ENCODE results near the gene UMODL1. TPM values are rescaled to one million over a fixed set of nuclear protein-coding genes. Genes with fewer than 3 reads are reported as not detected.

UMODL1 gene
- polyA plus RNA-seq, 1 donor: 0.67 TPM

- Histone ChIP-seq H3K27me3 (ENCODE audit: control insufficient read depth, insufficient read depth, low read length) (no peaks in the 10 kb centered on the region), H3K9me3 (ENCODE audit: control insufficient read depth, low read depth, low read length) (no peaks in the 10 kb centered on the region), H3K4me3 (ENCODE audit: low read length) (no peak overlapping the region), H3K27ac (ENCODE audit: low read length) (no peak overlapping the region), H3K4me1 (ENCODE audit: control insufficient read depth, insufficient read depth, low read length) (no peaks in the 10 kb centered on the region), H3K36me3 (ENCODE audit: control insufficient read depth, insufficient read depth, low read length) (no peaks in the 10 kb centered on the region)
- WGBS (ENCODE audit: insufficient coverage, low lambda C conversion rate): no CpG with 5 or more reads among the region's 14 CpGs
- no peak for DNase-seq
These were observed 64.4 kb downstream of the UMODL1 start for GRCh38 chr21:42135386-42136052.

- no peaks in the 10 kb centered on the region for H3K9me3 ChIP-seq (ENCODE audit: control insufficient read depth, low read depth, low read length)
- H3K4me3 ChIP-seq (ENCODE audit: low read length): no peak overlapping the region
- no peak overlapping the region for H3K27ac ChIP-seq (ENCODE audit: low read length)
- no peaks in the 10 kb centered on the region for H3K27me3 ChIP-seq (ENCODE audit: control insufficient read depth, insufficient read depth, low read length)
- H3K36me3 ChIP-seq (ENCODE audit: control insufficient read depth, insufficient read depth, low read length): no peaks in the 10 kb centered on the region
- no CpG with 5 or more reads among the region's 22 CpGs for WGBS (ENCODE audit: insufficient coverage, low lambda C conversion rate)
- no peak for DNase-seq
- H3K4me1 ChIP-seq (ENCODE audit: control insufficient read depth, insufficient read depth, low read length): no peaks in the 10 kb centered on the region
These were observed 66.2 kb downstream of the UMODL1 start for GRCh38 chr21:42137191-42137904.

DNA sequence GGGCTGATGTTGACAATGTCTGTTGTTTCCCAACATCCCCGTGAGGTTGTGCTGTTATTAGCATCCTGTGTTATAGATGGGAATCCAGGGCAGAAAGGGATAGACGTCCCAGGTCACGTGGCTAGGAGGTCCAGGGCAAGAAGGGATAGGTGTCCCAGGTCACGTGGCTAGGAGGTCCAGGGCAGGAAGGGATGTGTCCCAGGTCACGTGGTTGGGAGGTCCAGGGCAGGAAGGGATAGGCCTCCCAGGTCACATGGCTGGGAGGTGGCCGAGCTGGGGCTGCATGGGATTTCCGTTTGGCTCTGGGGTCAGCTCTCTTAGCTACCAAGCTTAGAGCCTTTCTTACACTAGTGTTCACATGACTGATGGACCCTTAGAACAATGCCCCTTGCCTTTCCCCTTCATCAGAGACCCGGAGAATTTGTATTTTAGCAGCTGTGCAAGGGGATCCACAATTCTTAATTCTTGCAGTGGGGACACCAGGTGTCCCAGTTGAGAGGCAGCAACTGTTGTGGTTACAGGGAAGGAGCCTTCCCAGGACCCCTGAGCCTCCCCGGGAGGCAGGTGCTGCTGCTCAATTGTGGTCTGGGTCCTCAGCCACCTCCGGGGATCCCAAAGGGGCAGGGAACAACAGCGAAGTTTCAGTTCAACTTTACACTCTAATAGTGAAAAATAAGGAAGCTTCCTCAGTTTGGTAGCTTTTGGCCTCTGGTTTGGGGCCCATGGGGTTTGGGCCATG lies 69.2 kb downstream of the UMODL1 start:
- Histone ChIP-seq H3K9me3 (ENCODE audit: control insufficient read depth, low read depth, low read length) (no peaks in the 10 kb centered on the region), H3K4me3 (ENCODE audit: low read length) (no peak overlapping the region), H3K36me3 (ENCODE audit: control insufficient read depth, insufficient read depth, low read length) (no peaks in the 10 kb centered on the region), H3K27ac (ENCODE audit: low read length) (no peak overlapping the region), H3K27me3 (ENCODE audit: control insufficient read depth, insufficient read depth, low read length) (no peaks in the 10 kb centered on the region), H3K4me1 (ENCODE audit: control insufficient read depth, insufficient read depth, low read length) (peaks cover 3% of the 10 kb centered on the region)
- DNase-seq: no peak
- WGBS (ENCODE audit: insufficient coverage, low lambda C conversion rate): no CpG with 5 or more reads among the region's 11 CpGs

DNA sequence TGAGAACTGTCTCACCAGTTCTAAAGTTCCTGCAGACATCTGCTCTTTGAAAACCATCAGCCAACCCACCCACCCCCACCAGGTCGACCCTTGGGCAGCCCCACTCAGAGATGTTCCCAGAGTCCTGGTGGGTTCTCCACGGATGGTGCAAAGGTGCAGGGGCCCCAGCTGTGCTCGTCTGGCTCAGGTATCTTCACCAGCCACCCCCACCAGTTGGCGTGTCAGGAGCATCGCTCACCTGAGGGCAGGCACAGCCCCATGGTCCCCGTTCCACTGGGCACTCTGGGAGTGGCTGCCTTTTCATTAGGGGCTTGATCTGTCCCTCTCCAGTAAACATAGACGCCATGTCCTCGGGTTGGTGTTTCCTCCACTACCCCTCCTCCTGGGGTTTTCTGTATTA lies 70.5 kb downstream of the UMODL1 start:
- Histone ChIP-seq H3K27ac (ENCODE audit: low read length) (no peak overlapping the region), H3K4me3 (ENCODE audit: low read length) (no peak overlapping the region), H3K4me1 (ENCODE audit: control insufficient read depth, insufficient read depth, low read length) (peaks cover 3% of the 10 kb centered on the region), H3K27me3 (ENCODE audit: control insufficient read depth, insufficient read depth, low read length) (no peaks in the 10 kb centered on the region), H3K36me3 (ENCODE audit: control insufficient read depth, insufficient read depth, low read length) (no peaks in the 10 kb centered on the region), H3K9me3 (ENCODE audit: control insufficient read depth, low read depth, low read length) (no peaks in the 10 kb centered on the region)
- WGBS (ENCODE audit: insufficient coverage, low lambda C conversion rate): no CpG with 5 or more reads among the region's 8 CpGs
- DNase-seq: no peak

DNA sequence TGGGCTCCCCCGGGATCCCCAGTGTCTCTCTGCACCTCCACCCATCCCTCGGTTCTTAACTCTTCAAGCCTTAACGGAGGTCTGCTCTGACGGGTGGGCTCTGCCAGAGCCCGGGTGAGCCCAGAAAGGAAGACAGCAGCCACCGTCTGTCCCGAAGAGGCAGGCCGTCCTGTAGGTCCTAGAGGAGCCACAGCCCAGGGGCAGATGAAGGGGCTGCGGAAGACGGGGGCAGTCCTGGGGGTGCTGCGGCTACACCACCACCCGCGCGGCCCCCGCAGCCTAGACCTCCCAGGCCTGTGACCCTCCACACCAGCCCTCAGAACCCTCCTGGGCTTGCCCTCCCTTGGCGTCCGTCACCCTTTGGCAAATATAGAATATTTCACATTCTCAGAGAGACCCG lies 71.0 kb downstream of the UMODL1 start:
- no peak overlapping the region for H3K4me3 ChIP-seq (ENCODE audit: low read length)
- peaks cover 3% of the 10 kb centered on the region for H3K4me1 ChIP-seq (ENCODE audit: control insufficient read depth, insufficient read depth, low read length)
- no peak for DNase-seq
- H3K27me3 ChIP-seq (ENCODE audit: control insufficient read depth, insufficient read depth, low read length): no peaks in the 10 kb centered on the region
- WGBS (ENCODE audit: insufficient coverage, low lambda C conversion rate): 95% methylated on average over 3 of the region's 18 CpGs
- H3K36me3 ChIP-seq (ENCODE audit: control insufficient read depth, insufficient read depth, low read length): no peaks in the 10 kb centered on the region
- H3K27ac ChIP-seq (ENCODE audit: low read length): no peak overlapping the region
- H3K9me3 ChIP-seq (ENCODE audit: control insufficient read depth, low read depth, low read length): no peaks in the 10 kb centered on the region

DNA sequence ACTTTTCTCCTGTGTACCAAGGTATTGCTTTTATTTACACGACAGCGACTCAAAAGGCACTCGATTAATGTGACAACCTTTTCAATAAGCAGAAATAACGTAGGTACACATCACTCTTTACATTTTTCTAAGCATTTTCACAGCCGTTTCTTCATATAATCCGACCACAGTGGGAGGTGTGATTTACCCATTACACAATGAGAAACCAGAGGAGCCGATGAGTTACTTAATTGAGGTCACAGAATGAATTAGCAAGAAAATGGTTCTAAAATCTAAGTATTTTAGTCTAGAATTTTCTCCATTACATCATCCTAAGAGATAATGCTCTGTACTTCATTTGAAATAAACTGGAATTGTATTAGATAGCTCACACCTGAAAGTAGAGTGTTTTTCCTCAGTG lies 71.5 kb downstream of the UMODL1 start:
- H3K27me3 ChIP-seq (ENCODE audit: control insufficient read depth, insufficient read depth, low read length): no peaks in the 10 kb centered on the region
- 83% methylated on average over 4 of the region's 7 CpGs for WGBS (ENCODE audit: insufficient coverage, low lambda C conversion rate)
- DNase-seq: no peak
- H3K36me3 ChIP-seq (ENCODE audit: control insufficient read depth, insufficient read depth, low read length): no peaks in the 10 kb centered on the region
- no peaks in the 10 kb centered on the region for H3K9me3 ChIP-seq (ENCODE audit: control insufficient read depth, low read depth, low read length)
- no peak overlapping the region for H3K27ac ChIP-seq (ENCODE audit: low read length)
- H3K4me1 ChIP-seq (ENCODE audit: control insufficient read depth, insufficient read depth, low read length): peaks cover 3% of the 10 kb centered on the region
- H3K4me3 ChIP-seq (ENCODE audit: low read length): no peak overlapping the region

DNA sequence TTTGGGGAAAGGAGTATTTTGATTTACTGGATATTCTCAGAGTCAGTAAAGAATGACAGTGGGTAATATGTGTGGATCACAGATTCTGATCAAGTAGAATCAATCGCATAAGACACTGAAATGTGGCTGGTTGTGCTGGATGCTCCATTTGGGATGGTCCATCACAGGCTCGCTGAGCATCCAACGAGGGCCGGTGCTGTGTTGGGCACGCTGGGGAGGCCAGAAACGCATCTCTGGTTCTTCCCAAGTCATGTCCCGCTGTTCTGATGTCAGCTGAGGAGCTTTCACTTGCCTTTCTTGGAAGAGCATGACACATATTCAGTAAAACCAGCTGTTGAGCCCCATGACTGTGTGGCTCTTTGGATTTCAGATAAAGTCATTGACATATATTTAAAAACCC lies 72.0 kb downstream of the UMODL1 start:
- DNase-seq: no peak
- no CpG with 5 or more reads among the region's 7 CpGs for WGBS (ENCODE audit: insufficient coverage, low lambda C conversion rate)
- no peak overlapping the region for H3K4me3 ChIP-seq (ENCODE audit: low read length)

DNA sequence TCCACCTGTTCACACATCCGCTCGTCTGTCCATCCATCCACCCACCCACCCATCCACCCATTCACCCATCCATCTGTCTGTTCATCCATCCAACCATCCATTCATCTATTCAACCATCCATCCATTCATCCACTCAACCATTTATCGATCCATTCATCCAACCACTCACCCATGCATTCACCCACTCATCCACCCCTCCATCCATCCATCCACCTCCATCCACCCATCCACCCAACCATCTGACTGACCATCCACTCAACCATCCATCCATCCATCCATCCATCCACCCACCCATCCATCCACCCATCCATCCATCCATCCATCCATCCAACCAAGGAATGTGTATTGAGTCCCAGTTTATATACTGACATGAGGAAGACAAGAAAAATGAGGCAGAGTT lies 73.1 kb downstream of the UMODL1 start:
- Histone ChIP-seq H3K36me3 (ENCODE audit: control insufficient read depth, insufficient read depth, low read length) (no peaks in the 10 kb centered on the region), H3K4me3 (ENCODE audit: low read length) (no peak overlapping the region), H3K27ac (ENCODE audit: low read length) (no peak overlapping the region), H3K27me3 (ENCODE audit: control insufficient read depth, insufficient read depth, low read length) (no peaks in the 10 kb centered on the region), H3K9me3 (ENCODE audit: control insufficient read depth, low read depth, low read length) (no peaks in the 10 kb centered on the region), H3K4me1 (ENCODE audit: control insufficient read depth, insufficient read depth, low read length) (peaks cover 3% of the 10 kb centered on the region)
- DNase-seq: no peak
- WGBS (ENCODE audit: insufficient coverage, low lambda C conversion rate): 94% methylated on average over 3 of the region's 3 CpGs

More for the DNA sequence above, 72.0 kb downstream of the UMODL1 start:
- no peak overlapping the region for H3K27ac ChIP-seq (ENCODE audit: low read length)
- no peaks in the 10 kb centered on the region for H3K36me3 ChIP-seq (ENCODE audit: control insufficient read depth, insufficient read depth, low read length)
- H3K4me1 ChIP-seq (ENCODE audit: control insufficient read depth, insufficient read depth, low read length): peaks cover 3% of the 10 kb centered on the region
- no peaks in the 10 kb centered on the region for H3K27me3 ChIP-seq (ENCODE audit: control insufficient read depth, insufficient read depth, low read length)
- H3K9me3 ChIP-seq (ENCODE audit: control insufficient read depth, low read depth, low read length): no peaks in the 10 kb centered on the region

- peak in 1 of 2 donors; percentile 35 for DNase-seq
- 60% methylated on average over 1 of the region's 4 CpGs for WGBS (ENCODE audit: insufficient coverage, low lambda C conversion rate)
- Histone ChIP-seq H3K27me3 (ENCODE audit: control insufficient read depth, insufficient read depth, low read length) (no peaks in the 10 kb centered on the region), H3K36me3 (ENCODE audit: control insufficient read depth, insufficient read depth, low read length) (no peaks in the 10 kb centered on the region), H3K27ac (ENCODE audit: low read length) (no peak overlapping the region), H3K4me3 (ENCODE audit: low read length) (no peak overlapping the region), H3K9me3 (ENCODE audit: control insufficient read depth, low read depth, low read length) (no peaks in the 10 kb centered on the region), H3K4me1 (ENCODE audit: control insufficient read depth, insufficient read depth, low read length) (peaks cover 3% of the 10 kb centered on the region)
These were observed 73.8 kb downstream of the UMODL1 start for GRCh38 chr21:42144679-42145568.

Data from large intestine (tissue), 3 donors.